HG03469 (cell line): ENCODE results near the gene CALN1.
"Not testable (repeated sequence)": the region's sequence is repeated elsewhere in the genome, so short reads cannot be mapped to it uniquely, and the experiment has no call there.

ENCODE experiments used
- ATAC-seq: cut with Tn5 transposase; IDR thresholded peaks from one replicate; pipeline ENCODE4 v1.9.1; 2021; ENCODE audit warnings: mild to moderate bottlenecking, moderate library complexity, moderate number of reproducible peaks; ENCODE audit not compliant: unreplicated experiment

Gene CALN1

GRCh38 chr7:71995111-71995510 is 417.0 kb downstream of the CALN1 start:
- ATAC-seq = no peak

- no peak for ATAC-seq
These were observed 420.6 kb downstream of the CALN1 start for GRCh38 chr7:71991586-71991985.

- ATAC-seq = no peak
These were observed 422.0 kb downstream of the CALN1 start for GRCh38 chr7:71990138-71990462.

- ATAC-seq = no peak
These were observed 423.9 kb downstream of the CALN1 start for GRCh38 chr7:71988201-71988600.

- ATAC-seq = no peak
These were observed 424.9 kb downstream of the CALN1 start for GRCh38 chr7:71987200-71987767.

GRCh38 chr7:71984348-71984747 is 427.8 kb downstream of the CALN1 start:
- no peak for ATAC-seq

- no peak for ATAC-seq
These were observed 429.3 kb downstream of the CALN1 start for GRCh38 chr7:71982851-71983250.

GRCh38 chr7:71976645-71977044 is 435.5 kb downstream of the CALN1 start:
- no peak for ATAC-seq

- no peak for ATAC-seq
These were observed 437.5 kb downstream of the CALN1 start for GRCh38 chr7:71974611-71975010.

- ATAC-seq = no peak
These were observed 439.6 kb downstream of the CALN1 start for GRCh38 chr7:71972534-71972933.

- ATAC-seq = no peak
These were observed 441.4 kb downstream of the CALN1 start for GRCh38 chr7:71970725-71971124.

GRCh38 chr7:71962636-71963035 is 449.5 kb downstream of the CALN1 start:
- ATAC-seq = no peak

GRCh38 chr7:71961283-71961682 is 450.9 kb downstream of the CALN1 start:
- no peak for ATAC-seq

GRCh38 chr7:71942115-71942514 is 470.0 kb downstream of the CALN1 start:
- ATAC-seq = no peak

GRCh38 chr7:71937840-71938371 is 474.2 kb downstream of the CALN1 start:
- no peak for ATAC-seq

GRCh38 chr7:71935674-71936073 is 476.5 kb downstream of the CALN1 start:
- ATAC-seq = no peak

- no peak for ATAC-seq
These were observed 478.7 kb downstream of the CALN1 start for GRCh38 chr7:71933426-71933825.

GRCh38 chr7:71925663-71926062 is 486.5 kb downstream of the CALN1 start:
- ATAC-seq = no peak

- not testable (repeated sequence) for ATAC-seq
These were observed 497.9 kb downstream of the CALN1 start for GRCh38 chr7:71914204-71914603.

- no peak for ATAC-seq
These were observed 499.7 kb downstream of the CALN1 start for GRCh38 chr7:71912476-71912875.

- no peak for ATAC-seq
These were observed 501.1 kb downstream of the CALN1 start for GRCh38 chr7:71911051-71911450.

GRCh38 chr7:71905821-71906220 is 506.3 kb downstream of the CALN1 start:
- ATAC-seq = no peak

GRCh38 chr7:71904484-71904883 is 507.7 kb downstream of the CALN1 start:
- no peak for ATAC-seq
